K562 (cell line): ENCODE data around the gene IRS2.

Experiments used
- RFX5 ChIP-seq: IDR thresholded peaks from 2 replicates; pipeline ENCODE4 v1.6.1; 2011; ENCODE audit warnings: low read depth, mild to moderate bottlenecking, improper control_type of control experiment, low read length
- ZNF263 ChIP-seq: sonication (generic); formaldehyde crosslinking; IDR thresholded peaks from 2 replicates; pipeline ENCODE4 v1.8.0; 2022; ENCODE audit warnings: mild to moderate bottlenecking, missing genetic modification reagents, borderline replicate concordance

DNA sequence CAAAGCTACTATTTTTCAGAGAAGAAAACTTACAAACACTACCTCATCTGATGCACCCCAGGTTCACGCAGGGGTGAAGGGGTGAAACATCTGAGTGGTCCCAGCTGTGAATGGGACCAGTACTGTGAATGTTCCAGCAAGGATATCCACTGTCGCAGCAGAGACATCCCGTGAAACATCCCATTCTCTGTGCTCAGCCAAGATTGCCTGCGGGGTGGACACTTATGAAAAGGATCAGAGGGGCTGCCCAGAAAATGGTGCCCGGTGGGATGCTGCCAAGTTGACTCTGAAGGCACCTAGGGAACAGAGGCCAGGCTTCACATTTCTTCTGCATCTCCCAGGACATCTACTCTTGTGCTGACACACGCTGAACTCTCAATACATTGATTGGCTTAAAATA lies 15.9 kb downstream of the IRS2 start:
- TF ChIP-seq RFX5 = no peak
- TF ChIP-seq ZNF263 (CRISPR knock-in tag) = no peak
